ENCODE measurements around the gene MFRP. TPM values are rescaled to one million over a fixed set of nuclear protein-coding genes. Genes with fewer than 3 reads are reported as not detected.

MFRP gene
- total RNA-seq, 1 donor from 2014 or later, result not detected

DNA sequence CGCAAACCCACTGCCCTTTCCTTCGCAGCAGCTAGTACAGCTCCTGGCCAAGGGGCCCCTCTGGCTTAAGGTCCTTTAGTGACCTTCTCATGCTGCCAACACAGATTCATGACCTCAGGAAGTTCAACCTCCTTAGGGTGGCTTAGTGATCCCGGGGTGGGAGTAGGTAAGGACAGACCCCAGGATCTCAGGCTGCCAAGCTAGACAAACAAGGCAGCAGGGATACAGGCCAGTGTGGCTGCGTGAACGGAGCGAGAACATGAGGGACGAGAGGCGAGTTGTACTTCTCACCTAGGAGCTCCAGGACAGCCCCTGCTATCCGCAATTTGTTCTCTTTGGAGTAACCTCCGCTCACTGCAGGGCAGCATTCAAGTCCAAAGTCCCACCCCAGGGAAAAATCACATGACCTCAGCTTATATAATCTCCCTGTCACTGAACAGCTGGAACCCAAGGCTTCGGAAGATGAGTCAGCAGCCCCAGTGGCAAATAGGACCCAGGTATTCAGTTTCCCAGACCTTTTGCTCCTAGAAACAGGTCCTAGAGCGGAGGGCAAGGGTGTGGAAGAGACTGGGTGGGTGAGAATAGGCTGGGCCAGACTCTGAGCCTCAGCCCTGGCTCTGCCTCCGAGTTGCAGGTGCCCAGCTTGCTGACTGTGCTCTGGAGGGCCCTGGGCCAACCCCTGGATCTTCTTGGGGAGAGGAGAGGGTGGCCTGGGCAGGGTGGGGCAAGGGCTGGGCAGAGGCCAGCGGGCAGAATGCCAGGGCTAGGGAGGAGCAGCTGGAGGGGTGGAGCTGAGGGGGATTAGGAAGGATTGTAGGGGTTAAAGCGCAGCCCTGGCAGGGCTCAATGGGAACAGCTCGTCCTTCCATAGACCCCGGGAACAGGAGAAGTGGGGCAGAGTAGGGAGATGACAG, 21.9 kb upstream of the MFRP start:
- no peaks in the 10 kb centered on the region for H3K36me3 Mint-ChIP-seq (ENCODE audit: unreplicated experiment)
- no peak overlapping the region for H3K27ac Mint-ChIP-seq (ENCODE audit: unreplicated experiment)
- peaks cover 19% of the 10 kb centered on the region for H3K4me1 Mint-ChIP-seq (ENCODE audit: unreplicated experiment)
- H3K9me3 Mint-ChIP-seq (ENCODE audit: unreplicated experiment), result no peaks in the 10 kb centered on the region
- no peak for DNase-seq (ENCODE audit: extremely low spot score, unreplicated experiment)
- TF ChIP-seq, protein P1, sequence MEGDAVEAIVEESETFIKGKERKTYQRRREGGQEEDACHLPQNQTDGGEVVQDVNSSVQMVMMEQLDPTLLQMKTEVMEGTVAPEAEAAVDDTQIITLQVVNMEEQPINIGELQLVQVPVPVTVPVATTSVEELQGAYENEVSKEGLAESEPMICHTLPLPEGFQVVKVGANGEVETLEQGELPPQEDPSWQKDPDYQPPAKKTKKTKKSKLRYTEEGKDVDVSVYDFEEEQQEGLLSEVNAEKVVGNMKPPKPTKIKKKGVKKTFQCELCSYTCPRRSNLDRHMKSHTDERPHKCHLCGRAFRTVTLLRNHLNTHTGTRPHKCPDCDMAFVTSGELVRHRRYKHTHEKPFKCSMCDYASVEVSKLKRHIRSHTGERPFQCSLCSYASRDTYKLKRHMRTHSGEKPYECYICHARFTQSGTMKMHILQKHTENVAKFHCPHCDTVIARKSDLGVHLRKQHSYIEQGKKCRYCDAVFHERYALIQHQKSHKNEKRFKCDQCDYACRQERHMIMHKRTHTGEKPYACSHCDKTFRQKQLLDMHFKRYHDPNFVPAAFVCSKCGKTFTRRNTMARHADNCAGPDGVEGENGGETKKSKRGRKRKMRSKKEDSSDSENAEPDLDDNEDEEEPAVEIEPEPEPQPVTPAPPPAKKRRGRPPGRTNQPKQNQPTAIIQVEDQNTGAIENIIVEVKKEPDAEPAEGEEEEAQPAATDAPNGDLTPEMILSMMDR (IDR thresholded peaks at IDR 0.05), result no peak
- H3K4me3 Mint-ChIP-seq (ENCODE audit: unreplicated experiment), result no peak overlapping the region
- peaks cover 31% of the 10 kb centered on the region for H3K27me3 Mint-ChIP-seq (ENCODE audit: unreplicated experiment)

DNA sequence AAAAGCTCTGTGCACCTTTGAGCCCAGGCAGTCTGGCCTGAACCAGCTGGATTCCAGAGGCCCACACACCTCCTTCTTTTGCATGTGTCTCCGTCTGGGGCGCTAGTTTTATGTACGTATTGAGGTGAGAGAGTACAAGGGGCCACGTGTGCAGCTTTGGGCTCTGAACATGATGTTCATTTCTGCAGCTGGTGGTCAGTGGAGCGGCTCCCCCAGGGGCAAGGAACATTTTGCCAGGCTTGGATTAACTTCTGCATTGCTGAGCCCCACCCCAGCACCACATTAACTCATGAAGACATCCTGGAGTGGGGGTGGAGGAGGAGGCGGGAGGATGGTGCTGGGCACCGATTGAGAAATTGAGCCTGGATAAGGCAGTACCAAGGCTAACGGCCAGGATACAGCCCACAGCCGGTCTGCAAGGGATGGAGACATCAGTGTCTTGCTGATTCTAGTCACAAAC, 21.2 kb upstream of the MFRP start:
- Mint-ChIP-seq H3K9me3 (ENCODE audit: unreplicated experiment) (no peaks in the 10 kb centered on the region), H3K4me1 (ENCODE audit: unreplicated experiment) (peaks cover 20% of the 10 kb centered on the region), H3K27me3 (ENCODE audit: unreplicated experiment) (peaks cover 31% of the 10 kb centered on the region), H3K4me3 (ENCODE audit: unreplicated experiment) (no peak overlapping the region), H3K27ac (ENCODE audit: unreplicated experiment) (no peak overlapping the region), H3K36me3 (ENCODE audit: unreplicated experiment) (no peaks in the 10 kb centered on the region)
- no peak for DNase-seq (ENCODE audit: extremely low spot score, unreplicated experiment)
- TF ChIP-seq, protein P1 (IDR thresholded peaks at IDR 0.05), result no peak

DNA sequence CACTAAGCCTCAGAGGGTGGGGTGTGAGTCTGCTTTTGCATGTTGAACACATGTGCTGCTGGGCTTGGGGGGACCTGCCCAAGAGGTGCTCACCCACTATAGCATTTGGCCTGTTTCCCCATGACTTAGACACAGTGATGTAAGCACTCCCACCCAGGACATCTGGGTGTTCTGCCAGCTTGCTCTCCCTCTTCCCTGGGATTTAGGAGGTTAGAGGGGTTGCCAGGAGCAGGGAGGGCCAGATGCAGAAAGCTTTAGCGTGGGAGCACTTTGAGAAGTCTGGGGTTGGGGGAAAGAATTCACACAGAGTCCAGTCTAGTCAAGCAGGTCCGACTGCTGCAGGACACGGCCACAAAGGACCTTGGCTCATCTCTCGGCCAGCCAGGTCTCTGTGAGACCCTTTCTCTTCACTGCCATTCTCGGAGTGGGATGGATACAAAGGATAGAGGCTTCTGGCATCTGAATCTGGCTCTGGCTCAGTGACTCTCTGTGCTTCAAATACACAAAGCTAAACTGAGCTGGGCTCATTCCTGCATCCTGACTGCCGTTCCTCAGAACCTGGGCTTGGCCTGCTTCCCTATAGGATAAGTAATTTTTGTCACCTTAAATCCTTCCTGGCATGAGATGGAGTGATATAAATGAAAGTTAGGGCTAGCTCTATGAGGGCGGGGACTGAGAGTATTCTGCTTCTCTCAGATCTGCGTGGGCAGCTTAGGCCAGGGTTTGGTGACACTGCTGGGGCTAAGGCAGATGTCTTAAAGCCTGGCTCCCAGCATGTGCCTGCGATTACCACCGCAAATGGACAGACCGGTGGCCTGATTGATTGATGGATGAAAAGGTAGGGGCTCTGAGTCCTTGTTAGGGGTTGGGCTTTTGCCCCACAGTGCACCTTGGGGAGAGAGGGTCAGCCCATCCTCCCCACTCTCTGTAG, 20.4 kb upstream of the MFRP start:
- no peak for DNase-seq (ENCODE audit: extremely low spot score, unreplicated experiment)
- Mint-ChIP-seq H3K9me3 (ENCODE audit: unreplicated experiment) (no peaks in the 10 kb centered on the region), H3K36me3 (ENCODE audit: unreplicated experiment) (no peaks in the 10 kb centered on the region), H3K27me3 (ENCODE audit: unreplicated experiment) (peaks cover 31% of the 10 kb centered on the region), H3K4me3 (ENCODE audit: unreplicated experiment) (no peak overlapping the region), H3K4me1 (ENCODE audit: unreplicated experiment) (peaks cover 27% of the 10 kb centered on the region), H3K27ac (ENCODE audit: unreplicated experiment) (no peak overlapping the region)
- TF ChIP-seq, protein P1 (IDR thresholded peaks at IDR 0.05), result no peak

DNA sequence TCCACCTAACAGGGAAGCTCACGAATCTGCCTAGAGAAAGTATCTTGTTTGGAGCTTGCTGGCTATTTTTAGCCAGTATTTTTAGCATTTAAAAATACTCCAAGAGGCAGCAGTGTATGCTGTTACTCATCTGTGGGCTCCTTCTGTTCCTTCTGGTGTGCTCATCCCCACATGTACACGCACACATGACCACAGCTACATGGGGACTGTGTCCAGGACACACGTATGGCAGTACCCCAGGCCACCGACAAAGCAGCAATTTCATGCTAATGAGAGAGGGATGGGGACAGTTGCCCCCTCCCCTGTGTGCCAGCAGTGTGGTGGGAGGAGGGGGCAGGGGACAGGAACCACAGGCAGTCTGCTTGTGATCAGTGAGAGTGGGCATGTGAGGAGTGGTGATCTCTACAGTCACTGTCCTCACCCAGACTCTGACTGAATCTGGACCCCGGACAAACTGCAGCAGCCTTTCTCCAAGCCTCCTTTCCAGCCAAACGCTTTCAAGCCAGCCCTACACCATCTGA, 18.6 kb upstream of the MFRP start:
- TF ChIP-seq, protein P1 (IDR thresholded peaks at IDR 0.05), result no peak
- no peak overlapping the region for H3K27ac Mint-ChIP-seq (ENCODE audit: unreplicated experiment)
- peaks cover 39% of the 10 kb centered on the region for H3K4me1 Mint-ChIP-seq (ENCODE audit: unreplicated experiment)
- H3K9me3 Mint-ChIP-seq (ENCODE audit: unreplicated experiment), result no peaks in the 10 kb centered on the region
- no peak for DNase-seq (ENCODE audit: extremely low spot score, unreplicated experiment)
- H3K36me3 Mint-ChIP-seq (ENCODE audit: unreplicated experiment), result no peaks in the 10 kb centered on the region
- peaks cover 25% of the 10 kb centered on the region for H3K27me3 Mint-ChIP-seq (ENCODE audit: unreplicated experiment)
- H3K4me3 Mint-ChIP-seq (ENCODE audit: unreplicated experiment), result peak overlapping the region; percentile 65
